Prostate gland (tissue), 2 donors: ENCODE measurements around the gene NPHP3. TPM values are rescaled to one million over a fixed set of nuclear protein-coding genes. Genes with fewer than 3 reads are reported as not detected.
"Not testable (repeated sequence)": the region's sequence is repeated elsewhere in the genome, so short reads cannot be mapped to it uniquely, and the experiment has no call there.

Source experiments
- DNase-seq: peaks from one replicate; pipeline ENCODE4 v3.0.0-alpha.2; 2019; ENCODE audit warnings: low spot score
- H3K27ac ChIP-seq, 2 donors: fragments of 200-600 bp; sonication (generic); 2 replicates each; pipeline ENCODE4 v1.5.1; 2017 to 2019
- H3K27me3 ChIP-seq: fragments of 200-600 bp; sonication (generic); replicated peaks from 2 replicates; pipeline ENCODE4 v1.5.1; 2019; ENCODE audit not compliant: insufficient read depth
- H3K36me3 ChIP-seq, 2 donors: fragments of 200-600 bp; sonication (generic); 1 replicate in 1 of 2; 2 replicates in 1 of 2; pipeline versions ENCODE4 v1.5.1 to v1.8.1; 2017 to 2019
- H3K4me1 ChIP-seq: fragments of 200-600 bp; sonication (generic); replicated peaks from 2 replicates; pipeline ENCODE4 v1.5.1; 2019
- H3K4me3 ChIP-seq, 2 donors: fragments of 200-600 bp; sonication (generic); 2 replicates each; pipeline ENCODE4 v1.5.1; 2017 to 2019
- H3K9me3 ChIP-seq: fragments of 200-600 bp; sonication (generic); 2 replicates; pipeline ENCODE4 v1.5.1; 2017
- CTCF ChIP-seq, 4 experiments: fragments of 200-600 bp in 2 of 4; fragments of 450-650 bp in 2 of 4; sonication (generic) in 2 of 4; IDR thresholded peaks; 1 replicate in 3 of 4; 2 replicates in 1 of 4; pipeline ENCODE4 v1.5.1; 2016 to 2019; ENCODE audit warnings: antibody characterized with exemption in 4 of 4, mild to moderate bottlenecking in 2 of 4, moderate library complexity in 2 of 4
- POLR2A ChIP-seq: fragments of 450-650 bp; IDR thresholded peaks from one replicate; pipeline ENCODE4 v1.6.1; 2016; ENCODE audit warnings: antibody characterized with exemption, mild to moderate bottlenecking
- POLR2AphosphoS5 ChIP-seq: sonication (generic); formaldehyde crosslinking; IDR thresholded peaks from one replicate; pipeline ENCODE4 v1.6.1; 2017; ENCODE audit warnings: antibody characterized with exemption
- WGBS: methylation state at CpG from one replicate; pipeline ENCODE4 v1.1.5; 2018; 5-methylcytosine and 5-hydroxymethylcytosine counted together
- intact Hi-C: fragments of 100-400 bp; cut with DNase I; formaldehyde crosslinking; loops from one replicate; pipeline ENCODE4 v1.14.2; 2022
- total RNA-seq, 2 donors: library from RNA; depleted of rRNA; stranded (reverse); fragments of >200 nt; gene quantifications; one replicate each; pipeline ENCODE4 v1.1.0, GENCODE V29; 2016

Gene NPHP3
- total RNA-seq, 2 donors from 2014 or later = 15.1 to 41.1 TPM

- no peak overlapping the region for H3K27ac ChIP-seq
- no peaks in the 10 kb centered on the region for H3K4me1 ChIP-seq
- intact Hi-C loops = no loop called here
- no peaks in the 10 kb centered on the region for H3K27me3 ChIP-seq
- H3K9me3 ChIP-seq = no peaks in the 10 kb centered on the region
- WGBS = 82% methylated on average over 1 of the region's 1 CpG
- DNase-seq = no peak
- no peak overlapping the region for H3K4me3 ChIP-seq
- TF ChIP-seq POLR2A (no peak), POLR2AphosphoS5 (no peak), CTCF (IDR thresholded peaks at IDR 0.05) (no peak)
- H3K36me3 ChIP-seq = no peaks in the 10 kb centered on the region
Measured at GRCh38 chr3:132749786-132750185, 27.6 kb upstream of the NPHP3 start.

- H3K36me3 ChIP-seq, DNase-seq, H3K4me3 ChIP-seq, H3K27me3 ChIP-seq, intact Hi-C loops, H3K4me1 ChIP-seq, H3K27ac ChIP-seq, H3K9me3 ChIP-seq: not testable (repeated sequence)
- WGBS = 68% methylated on average over 9 of the region's 9 CpGs
Measured at GRCh38 chr3:132746720-132747119, 24.5 kb upstream of the NPHP3 start.

- DNase-seq = no peak
Measured at GRCh38 chr3:132738314-132738713, 16.1 kb upstream of the NPHP3 start.

GRCh38 chr3:132735589-132735988, 13.4 kb upstream of the NPHP3 start:
- no peak overlapping the region for H3K27ac ChIP-seq
- intact Hi-C loops = no loop called here
- H3K9me3 ChIP-seq = no peaks in the 10 kb centered on the region
- H3K36me3 ChIP-seq = no peaks in the 10 kb centered on the region
- H3K4me1 ChIP-seq = no peaks in the 10 kb centered on the region
- DNase-seq = no peak
- H3K4me3 ChIP-seq = no peak overlapping the region
- no peak for TF ChIP-seq POLR2AphosphoS5
- TF ChIP-seq POLR2A = no peak
- no peak for TF ChIP-seq CTCF (IDR thresholded peaks at IDR 0.05)
- H3K27me3 ChIP-seq = no peaks in the 10 kb centered on the region

More at GRCh38 chr3:132738314-132738713, 16.1 kb upstream of the NPHP3 start:
- no peaks in the 10 kb centered on the region for H3K27me3 ChIP-seq
- H3K27ac ChIP-seq = no peak overlapping the region
- H3K4me3 ChIP-seq = no peak overlapping the region
- H3K4me1 ChIP-seq = no peaks in the 10 kb centered on the region
- H3K9me3 ChIP-seq = no peaks in the 10 kb centered on the region
- WGBS = 95% methylated on average over 1 of the region's 1 CpG
- no peak for TF ChIP-seq POLR2AphosphoS5
- TF ChIP-seq CTCF (IDR thresholded peaks at IDR 0.05) = no peak
- TF ChIP-seq POLR2A = no peak
- intact Hi-C loops = no loop called here
- no peaks in the 10 kb centered on the region for H3K36me3 ChIP-seq

- Histone ChIP-seq H3K27me3 (no peaks in the 10 kb centered on the region), H3K36me3 (no peaks in the 10 kb centered on the region), H3K4me3 (no peak overlapping the region), H3K9me3 (no peaks in the 10 kb centered on the region), H3K4me1 (no peaks in the 10 kb centered on the region), H3K27ac (no peak overlapping the region)
- peak in 3 of 4 experiments; percentile 21 to 31 (median 29) for TF ChIP-seq CTCF (IDR thresholded peaks at IDR 0.05)
- no peak for TF ChIP-seq POLR2AphosphoS5
- no peak for TF ChIP-seq POLR2A
- WGBS = 6% methylated on average over 2 of the region's 2 CpGs
- no peak for DNase-seq
- intact Hi-C loops = loop anchor here (2.0 to 5.0 kb wide), 3 partner anchors 306 to 692 kb away; partner anchors contain the start of gene TMEM108
Measured at GRCh38 chr3:132730891-132731580, 8.8 kb upstream of the NPHP3 start.
